Neural cell (in vitro differentiated cells): Measurements from ENCODE around the gene ARID1B. TPM values are rescaled to one million over a fixed set of nuclear protein-coding genes. Genes with fewer than 3 reads are reported as not detected.

ENCODE experiments used
- H2AFZ ChIP-seq: fragments of 200-600, 300-800 bp; sonication (generic), shearing (Covaris generic); 2 replicates; pipeline ENCODE4 v1.6.0; 2014; ENCODE audit warnings: low read depth, mild to moderate bottlenecking, antibody characterized with exemption, low read length, moderate library complexity
- H3F3A ChIP-seq: fragments of 200-600 bp; shearing (Covaris generic); 2 replicates; pipeline ENCODE4 v1.6.1; 2016; ENCODE audit warnings: mild to moderate bottlenecking, moderate library complexity, mixed read lengths, antibody characterized with exemption, low read length; ENCODE audit not compliant: insufficient read depth, poor library complexity, severe bottlenecking
- H3K27ac ChIP-seq: fragments of 200-600, 300-800 bp; sonication (generic), shearing (Covaris generic); 2 replicates; pipeline ENCODE4 v1.5.1; 2014; ENCODE audit warnings: mild to moderate bottlenecking, low read length, moderate library complexity
- H3K27me3 ChIP-seq: fragments of 300-800, 200-600 bp; sonication (generic), shearing (Covaris generic); 2 replicates; pipeline ENCODE4 v1.6.0; 2014; ENCODE audit warnings: mild to moderate bottlenecking, low read depth, low read length, moderate library complexity; ENCODE audit not compliant: insufficient read depth
- H3K36me3 ChIP-seq: fragments of 300-800, 200-600 bp; sonication (generic), shearing (Covaris generic); 2 replicates; pipeline ENCODE4 v1.5.1; 2014; ENCODE audit warnings: mild to moderate bottlenecking, antibody characterized with exemption, low read length, moderate library complexity; ENCODE audit not compliant: insufficient read depth
- H3K4me2 ChIP-seq: fragments of 300-800, 200-600 bp; sonication (generic), shearing (Covaris generic); 2 replicates; pipeline ENCODE4 v1.6.0; 2014; ENCODE audit warnings: mild to moderate bottlenecking, low read length
- H3K4me3 ChIP-seq: fragments of 300-800, 200-600 bp; sonication (generic), shearing (Covaris generic); 2 replicates; pipeline ENCODE4 v1.5.1; 2014; ENCODE audit warnings: mild to moderate bottlenecking, low read length, moderate library complexity
- H3K79me2 ChIP-seq: fragments of 200-600 bp; shearing (Covaris generic); replicated peaks from 2 replicates; pipeline ENCODE4 v1.6.0; 2014; ENCODE audit warnings: mild to moderate bottlenecking, low read length, moderate library complexity; ENCODE audit not compliant: insufficient read depth
- H3K9ac ChIP-seq: fragments of 300-800, 200-600 bp; sonication (generic), shearing (Covaris generic); 2 replicates; pipeline ENCODE4 v1.6.1; 2016; ENCODE audit warnings: mild to moderate bottlenecking, low read length, mixed read lengths
- H3K9me2 ChIP-seq: fragments of 200-600 bp; shearing (Covaris generic); 2 replicates; pipeline ENCODE4 v1.6.1; 2016; ENCODE audit warnings: mild to moderate bottlenecking, low read length, mixed read lengths; ENCODE audit not compliant: insufficient read depth
- H3K9me3 ChIP-seq: fragments of 200-600, 300-800 bp; sonication (generic), shearing (Covaris generic); 2 replicates; pipeline ENCODE4 v1.6.1; 2016; ENCODE audit warnings: mild to moderate bottlenecking, mixed run types, low read length, moderate library complexity, mixed read lengths
- H4K20me1 ChIP-seq: fragments of 200-600 bp; shearing (Covaris generic); 2 replicates; pipeline ENCODE4 v1.6.1; 2016; ENCODE audit warnings: mild to moderate bottlenecking, mixed run types; ENCODE audit not compliant: insufficient read depth
- CTCF ChIP-seq: fragments of 450-650 bp; IDR thresholded peaks from 2 replicates; pipeline ENCODE4 v1.5.1; 2014; ENCODE audit warnings: antibody characterized with exemption, mild to moderate bottlenecking, moderate library complexity; ENCODE audit not compliant: poor library complexity, severe bottlenecking
- EP300 ChIP-seq: fragments of 450-650 bp; conservative IDR thresholded peaks from 2 replicates; pipeline ENCODE4 v1.6.1; 2014; ENCODE audit warnings: antibody characterized with exemption, mild to moderate bottlenecking, moderate library complexity; ENCODE audit not compliant: poor library complexity, severe bottlenecking
- EZH2 ChIP-seq: fragments of 200-600, 300-800 bp; shearing (Covaris generic), sonication (generic); IDR thresholded peaks from 2 replicates; pipeline ENCODE4 v1.6.1; 2014; ENCODE audit warnings: antibody characterized with exemption, low read length, borderline replicate concordance, mild to moderate bottlenecking; ENCODE audit not compliant: insufficient read depth, poor library complexity, severe bottlenecking
- MXI1 ChIP-seq: fragments of 450-650 bp; conservative IDR thresholded peaks from 2 replicates; pipeline ENCODE4 v1.6.1; 2014; ENCODE audit warnings: antibody characterized with exemption, mild to moderate bottlenecking; ENCODE audit not compliant: poor library complexity, severe bottlenecking
- POLR2AphosphoS5 ChIP-seq: IDR thresholded peaks from 2 replicates; pipeline ENCODE4 v1.6.1; 2012
- RAD21 ChIP-seq: fragments of 450-650 bp; conservative IDR thresholded peaks from 2 replicates; pipeline ENCODE4 v1.6.1; 2014; ENCODE audit warnings: antibody characterized with exemption, mild to moderate bottlenecking, moderate library complexity
- REST ChIP-seq: IDR thresholded peaks from 2 replicates; pipeline ENCODE4 v1.6.1; 2012; ENCODE audit warnings: borderline replicate concordance
- SMC3 ChIP-seq: fragments of 450-650 bp; conservative IDR thresholded peaks from 2 replicates; pipeline ENCODE4 v1.6.1; 2014; ENCODE audit warnings: antibody characterized with exemption, mild to moderate bottlenecking, moderate library complexity; ENCODE audit not compliant: poor library complexity
- TAF1 ChIP-seq: IDR thresholded peaks from 2 replicates; pipeline ENCODE4 v1.6.1; 2012; ENCODE audit warnings: low read depth
- polyA plus RNA-seq: library from polyadenylated mRNA; depleted of rRNA; stranded (reverse); fragments of >200 nt; gene quantifications from 2 replicates; pipeline ENCODE4 v1.2.3, GENCODE V29; 2014

Gene ARID1B
- polyA plus RNA-seq, 1 donor from 2014 or later = 35.0 TPM

GRCh38 chr6:156957931-156958547 lies 180.9 kb downstream of the ARID1B start:
- TF ChIP-seq CTCF (no peak), SMC3 (no peak), MXI1 (no peak), EP300 (no peak), EZH2 (no peak), RAD21 (no peak), POLR2AphosphoS5 (no peak), REST (no peak), TAF1 (no peak)
- H3K27ac ChIP-seq = no peak overlapping the region
- no peaks in the 10 kb centered on the region for H3K27me3 ChIP-seq
- no peaks in the 10 kb centered on the region for H3K9me2 ChIP-seq
- no peaks in the 10 kb centered on the region for H3K9me3 ChIP-seq
- no peaks in the 10 kb centered on the region for H4K20me1 ChIP-seq
- H3K4me3 ChIP-seq = no peak overlapping the region
- no peaks in the 10 kb centered on the region for H3F3A ChIP-seq
- no peaks in the 10 kb centered on the region for H3K36me3 ChIP-seq
- H3K9ac ChIP-seq = no peak overlapping the region
- no peak overlapping the region for H3K4me2 ChIP-seq
- no peak overlapping the region for H2AFZ ChIP-seq
- peaks cover 66% of the 10 kb centered on the region for H3K79me2 ChIP-seq

GRCh38 chr6:156960525-156960924 lies 183.3 kb downstream of the ARID1B start:
- Histone ChIP-seq H3K9me2 (no peaks in the 10 kb centered on the region), H3K27ac (no peak overlapping the region), H2AFZ (no peak overlapping the region), H3K36me3 (no peaks in the 10 kb centered on the region), H3F3A (peaks cover 7% of the 10 kb centered on the region), H3K9me3 (no peaks in the 10 kb centered on the region), H3K4me2 (no peak overlapping the region), H4K20me1 (no peaks in the 10 kb centered on the region), H3K4me3 (no peak overlapping the region), H3K27me3 (no peaks in the 10 kb centered on the region), H3K9ac (no peak overlapping the region), H3K79me2 (peaks cover 50% of the 10 kb centered on the region)
- TF ChIP-seq POLR2AphosphoS5 (no peak), REST (no peak), MXI1 (no peak), CTCF (no peak), EP300 (no peak), SMC3 (no peak), EZH2 (no peak), RAD21 (no peak), TAF1 (no peak)
